Left lobe of liver (tissue), 2 donors: ENCODE measurements around the gene PCLAF. TPM values are rescaled to one million over a fixed set of nuclear protein-coding genes. Genes with fewer than 3 reads are reported as not detected.
"Not testable (repeated sequence)": the region's sequence is repeated elsewhere in the genome, so short reads cannot be mapped to it uniquely, and the experiment has no call there.

ENCODE experiments used
- ATAC-seq: fragments of 200-7000 bp; cut with Tn5 transposase; one replicate; pipeline ENCODE4 v1.9.1; 2020; ENCODE audit warnings: mild to moderate bottlenecking, moderate library complexity
- DNase-seq: peaks from one replicate; pipeline ENCODE4 v3.0.0-alpha.2; 2020; ENCODE audit warnings: low spot score
- total RNA-seq: library from RNA; stranded (reverse); gene quantifications from one replicate; pipeline ENCODE4 v1.2.1, GENCODE V29; 2021
- donor health status: DM: no; HTN: no; CAD: no; lungs with moderate emphysema.
- donor health status: DM: no; HTN: yes; CAD: no.

The PCLAF gene
- total RNA-seq, 1 donor from 2014 or later: 3.1 TPM

DNA sequence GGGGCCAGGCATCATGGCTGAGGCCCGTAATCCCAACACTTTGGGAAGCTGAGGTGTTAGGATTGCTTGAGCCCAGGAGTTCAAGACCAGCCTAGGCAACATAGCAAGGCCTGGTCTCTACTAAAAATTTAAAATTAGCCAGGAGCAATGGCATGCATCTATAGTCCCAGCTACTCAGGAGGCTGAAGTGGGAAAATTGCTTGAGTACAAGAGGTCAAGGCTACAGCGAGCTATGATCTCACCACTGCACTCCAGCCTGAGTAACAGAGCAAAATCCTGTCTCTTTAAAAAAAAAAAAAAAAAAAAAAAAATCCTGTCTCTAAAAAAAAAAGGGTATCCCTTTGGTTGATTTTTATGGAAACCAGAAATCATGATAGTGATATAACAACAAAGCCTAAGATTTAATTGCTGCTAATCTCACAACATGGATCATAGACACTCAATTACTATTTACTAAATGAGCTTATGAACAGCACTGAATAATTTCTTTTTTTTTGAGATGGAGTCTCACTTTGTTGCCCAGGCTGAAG, 12.1 kb downstream of the PCLAF start:
- DNase-seq (no peak), ATAC-seq (no peak)

DNA sequence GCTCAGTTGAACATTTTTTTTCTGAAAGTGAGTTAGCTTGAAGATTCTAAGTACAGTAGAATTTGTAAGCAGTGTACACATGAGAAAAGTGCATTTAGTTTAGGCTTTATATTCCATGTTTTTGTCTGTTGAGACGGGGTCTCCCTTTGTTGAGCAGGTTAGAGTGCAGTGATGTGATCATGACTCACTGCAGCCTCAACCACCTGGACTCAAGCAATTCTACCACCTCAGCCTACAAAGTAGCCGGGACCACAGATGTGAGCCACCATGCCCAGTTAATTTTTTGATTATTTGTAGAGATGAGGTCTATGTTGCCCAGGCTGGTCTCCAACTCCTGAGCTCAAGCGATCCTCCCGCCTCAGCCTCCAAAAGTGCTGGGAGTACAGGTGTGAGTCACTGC, 20.0 kb downstream of the PCLAF start:
- ATAC-seq: no peak
- no peak for DNase-seq

GRCh38 chr15:64356710-64357040, 24.6 kb downstream of the PCLAF start:
- ATAC-seq (no peak), DNase-seq (no peak)

GRCh38 chr15:64355944-64356709, 25.1 kb downstream of the PCLAF start, which contains the start of gene CSNK1G1:
Gene CSNK1G1 (minus strand): TSS chr15:64356173. CDS start chr15:64300499, 55,674 bp downstream.
- ATAC-seq (peak; percentile 98), DNase-seq (peak; percentile 96)

DNA sequence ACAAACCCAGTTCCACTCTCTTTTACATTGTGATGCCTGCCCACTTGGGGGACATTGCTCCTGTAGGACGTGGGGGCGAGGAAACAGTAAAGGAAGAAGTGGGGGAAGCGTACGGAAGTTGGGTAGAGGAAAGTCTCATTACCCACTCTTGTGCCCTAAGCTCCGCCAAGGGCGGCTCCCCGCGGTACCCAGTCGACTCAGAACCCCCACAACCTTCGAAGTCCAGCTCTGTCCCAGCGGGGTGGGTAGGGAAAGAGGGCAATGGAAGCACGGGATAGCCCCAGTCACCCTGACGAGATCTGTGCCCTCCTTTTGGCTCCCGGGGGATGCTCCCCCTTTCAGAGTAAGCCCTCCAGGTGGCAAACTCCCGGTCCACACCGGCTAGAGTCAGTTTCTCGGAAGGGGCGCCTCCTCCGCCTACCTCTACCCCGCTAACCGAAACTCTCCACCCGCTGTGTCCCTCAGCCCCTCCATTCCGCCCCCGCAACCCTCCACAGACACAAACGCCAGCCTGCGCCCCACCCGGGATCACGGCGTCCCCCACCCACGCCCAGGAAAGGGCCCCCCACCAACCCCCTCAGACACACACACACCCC, 25.8 kb downstream of the PCLAF start:
- ATAC-seq (peak; percentile 15), DNase-seq (no peak)

- ATAC-seq: no peak
- DNase-seq: no peak
Observed at GRCh38 chr15:64354688-64355344, 26.4 kb downstream of the PCLAF start.

- DNase-seq: no peak
- no peak for ATAC-seq
Observed at GRCh38 chr15:64351265-64351664, 30.0 kb downstream of the PCLAF start.

DNA sequence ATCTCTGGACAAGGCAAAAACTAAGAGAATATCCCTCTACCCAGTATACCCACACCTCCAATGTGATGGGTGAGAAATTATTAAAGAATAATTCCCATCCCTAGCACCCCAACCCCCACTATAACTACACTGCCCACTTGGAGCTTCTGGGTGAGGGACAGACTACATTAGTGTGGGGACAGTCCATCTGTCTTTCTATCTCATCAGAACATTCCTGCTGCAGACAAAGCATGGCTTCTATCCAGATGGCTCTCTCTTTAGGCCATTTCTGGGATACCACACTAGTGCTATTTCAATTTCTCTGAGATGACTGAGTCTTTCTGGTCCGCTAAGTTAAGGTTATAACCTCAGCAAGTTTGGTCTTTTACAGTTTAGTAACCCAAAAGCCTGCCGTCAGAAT, 31.9 kb downstream of the PCLAF start:
- ATAC-seq (no peak), DNase-seq (no peak)

DNA sequence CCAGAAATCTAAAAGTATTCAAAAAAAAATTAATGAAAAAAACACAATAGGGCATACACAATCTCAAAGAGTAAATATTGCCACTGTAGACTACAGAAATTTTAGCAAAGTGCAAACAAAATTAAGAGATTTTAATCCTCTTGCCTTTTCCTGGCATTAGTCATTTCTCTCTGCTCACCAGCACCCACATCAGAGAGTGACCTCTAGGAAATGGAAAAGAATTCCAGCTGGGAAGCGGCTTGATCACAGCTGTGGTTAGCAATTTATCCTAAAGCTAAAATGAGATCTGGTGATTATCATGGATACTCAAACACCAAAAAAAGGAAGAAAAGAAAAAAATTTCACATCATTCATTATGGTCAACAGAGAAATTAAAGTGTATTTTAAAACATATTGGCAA, 32.8 kb downstream of the PCLAF start:
- DNase-seq (no peak), ATAC-seq (no peak)

DNA sequence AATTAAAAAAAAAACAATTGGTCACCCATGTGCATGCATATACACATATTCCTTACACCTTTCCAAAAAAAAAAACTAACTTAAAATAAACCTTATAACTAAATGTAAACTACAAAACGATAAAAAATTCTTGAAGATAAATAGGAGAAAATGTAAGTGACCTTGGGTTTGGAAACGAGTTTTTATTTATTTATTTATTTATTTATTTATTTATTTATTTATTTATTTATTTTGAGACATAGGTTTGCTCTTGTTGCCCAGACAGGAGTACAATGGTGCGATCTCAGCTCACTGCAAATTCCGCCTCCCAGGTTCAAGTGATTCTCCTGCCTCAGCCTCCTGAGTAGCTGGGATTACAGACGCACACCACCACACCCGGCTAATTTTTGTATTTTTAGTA, 35.0 kb downstream of the PCLAF start:
- not testable (repeated sequence) for DNase-seq, ATAC-seq

GRCh38 chr15:64344651-64345294, 36.5 kb downstream of the PCLAF start:
- ATAC-seq (peak; percentile 26), DNase-seq (no peak)

DNA sequence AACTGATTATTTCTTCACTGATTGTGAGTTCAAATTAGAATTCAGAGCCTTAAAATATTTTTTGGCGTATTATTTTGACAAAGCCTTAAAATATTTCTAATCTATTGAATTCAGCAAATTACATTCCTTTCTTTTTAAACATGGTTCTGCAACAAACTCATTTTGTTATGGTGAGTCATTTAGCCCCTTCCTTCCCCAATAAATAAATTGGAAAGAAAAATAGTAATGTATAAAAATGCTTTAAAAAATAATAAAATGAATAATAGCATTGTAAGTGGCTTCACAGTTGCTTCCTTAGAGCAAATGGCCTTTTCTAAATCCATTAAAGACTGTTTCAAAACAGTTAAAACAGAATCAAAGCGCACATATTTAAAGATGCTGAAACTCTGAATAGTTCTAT, 37.4 kb downstream of the PCLAF start:
- ATAC-seq (no peak), DNase-seq (no peak)

DNA sequence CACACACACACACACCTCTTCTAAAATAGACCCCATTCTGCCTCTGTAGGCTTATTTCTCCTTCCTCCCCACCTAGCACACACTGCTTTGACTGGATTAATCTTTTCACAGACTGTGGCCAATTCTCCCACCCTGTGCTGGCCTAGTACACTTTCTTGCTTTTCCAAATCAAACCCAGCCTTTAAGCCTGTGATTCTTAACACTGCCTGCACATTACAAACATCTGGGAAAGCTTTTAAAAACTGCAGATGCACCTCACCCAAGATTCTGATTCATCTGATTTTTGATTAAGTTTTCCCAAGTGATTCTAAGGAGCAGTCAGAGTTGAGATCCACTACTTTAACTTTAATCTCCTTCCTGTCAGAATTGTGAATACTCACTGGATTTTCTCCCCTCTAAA, 38.0 kb downstream of the PCLAF start:
- no peak for ATAC-seq
- DNase-seq: no peak

GRCh38 chr15:64341961-64342360, 39.3 kb downstream of the PCLAF start:
- ATAC-seq: no peak

GRCh38 chr15:64340355-64340754, 40.9 kb downstream of the PCLAF start:
- ATAC-seq (no peak), DNase-seq (no peak)

More at GRCh38 chr15:64341961-64342360, 39.3 kb downstream of the PCLAF start:
- DNase-seq: no peak

GRCh38 chr15:64337761-64338160, 43.5 kb downstream of the PCLAF start:
- ATAC-seq (no peak), DNase-seq (no peak)

GRCh38 chr15:64333986-64334929, 47.0 kb downstream of the PCLAF start:
- DNase-seq (no peak), ATAC-seq (no peak)

DNA sequence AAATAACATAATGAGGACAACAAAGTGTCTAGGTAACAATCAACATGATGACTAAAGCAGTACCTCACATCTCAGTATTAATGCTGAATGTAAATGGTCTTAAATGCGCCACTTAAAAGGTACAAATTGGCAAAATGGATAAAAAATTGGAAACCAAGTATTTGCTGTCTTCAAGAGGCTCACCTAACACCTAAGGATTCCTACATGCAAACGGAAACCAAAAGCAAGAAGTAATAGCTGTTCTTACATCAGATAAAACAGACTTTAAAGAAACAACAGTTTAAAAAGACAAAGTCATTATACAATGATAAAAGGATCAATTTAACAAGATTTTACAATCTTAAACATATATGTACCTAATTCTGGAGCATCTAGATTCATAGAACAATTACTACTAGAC, 47.7 kb downstream of the PCLAF start:
- DNase-seq (no peak), ATAC-seq (no peak)

- DNase-seq, ATAC-seq: not testable (repeated sequence)
Observed at GRCh38 chr15:64331668-64332067, 49.6 kb downstream of the PCLAF start.

GRCh38 chr15:64326975-64327374, 54.3 kb downstream of the PCLAF start:
- ATAC-seq, DNase-seq: not testable (repeated sequence)
